ENCODE measurements around the gene B3GAT1. TPM values are rescaled to one million over a fixed set of nuclear protein-coding genes. Genes with fewer than 3 reads are reported as not detected.

Gene B3GAT1
- total RNA-seq, 1 experiment from 2014 or later, result 0.10 TPM

- in situ Hi-C loops (cut with HindIII; ENCODE audit: low pct_unique_long_range_greater_than_20kb, low sequenced_read_pairs) (no loop called here), intact Hi-C loops (cut with micrococcal nuclease; ENCODE audit: unreplicated experiment) (no loop called here)
- H3K4me3 ChIP-seq (ENCODE audit: low read depth in 2 of 2, low read length in 2 of 2), result no peak overlapping the region
- no peak overlapping the region for H3K27ac ChIP-seq (ENCODE audit: low read length)
- TF ChIP-seq SIN3A (IDR thresholded peaks at IDR 0.05; ENCODE audit: borderline replicate concordance, insufficient read depth, low read depth, low read length) (no peak), CTCF (IDR thresholded peaks at IDR 0.05) (no peak), POLR2AphosphoS5 (IDR thresholded peaks at IDR 0.05; ENCODE audit: low read depth, low read length) (no peak), TCF7L2 (IDR thresholded peaks at IDR 0.05; ENCODE audit: low read depth, low read length) (no peak), REST (IDR thresholded peaks at IDR 0.05; ENCODE audit: insufficient read depth in 1 of 2, low read depth in 2 of 2, low read length in 1 of 2) (no peak)
- CTCF ChIA-PET, result no interaction called here
- H3K9me3 ChIP-seq (ENCODE audit: control insufficient read depth, insufficient read depth, low read depth, low read length), result no peaks in the 10 kb centered on the region
- no peaks in the 10 kb centered on the region for H3K4me1 ChIP-seq (ENCODE audit: control insufficient read depth, insufficient read depth, low read length)
- ATAC-seq (no peak), DNase-seq (ENCODE audit: low read depth, low spot score) (no peak)
- H3K36me3 ChIP-seq (ENCODE audit: control insufficient read depth, insufficient read depth, low read length), result no peaks in the 10 kb centered on the region
- no peaks in the 10 kb centered on the region for H3K27me3 ChIP-seq (ENCODE audit: control insufficient read depth, insufficient read depth, low read length)
- BruUV-seq (replicated peaks), result no TSS peak
- POLR2A ChIA-PET, result no interaction called here
Observed at GRCh38 chr11:134338068-134338467, 74.0 kb downstream of the B3GAT1 start.

- CTCF ChIA-PET, result no interaction called here
- in situ Hi-C loops (cut with HindIII; ENCODE audit: low pct_unique_long_range_greater_than_20kb, low sequenced_read_pairs) (no loop called here), intact Hi-C loops (cut with micrococcal nuclease; ENCODE audit: unreplicated experiment) (no loop called here)
- H3K27me3 ChIP-seq (ENCODE audit: control insufficient read depth, insufficient read depth, low read length), result peaks cover 4% of the 10 kb centered on the region; the same call in 1 of the 2 replicates
- ATAC-seq (no peak), DNase-seq (ENCODE audit: low read depth, low spot score) (no peak)
- BruUV-seq (replicated peaks), result no TSS peak
- no peaks in the 10 kb centered on the region for H3K9me3 ChIP-seq (ENCODE audit: control insufficient read depth, insufficient read depth, low read depth, low read length)
- no peaks in the 10 kb centered on the region for H3K4me1 ChIP-seq (ENCODE audit: control insufficient read depth, insufficient read depth, low read length)
- POLR2A ChIA-PET, result no interaction called here
- no peak overlapping the region for H3K4me3 ChIP-seq (ENCODE audit: low read depth in 2 of 2, low read length in 2 of 2)
- TF ChIP-seq TCF7L2 (IDR thresholded peaks at IDR 0.05; ENCODE audit: low read depth, low read length) (no peak), POLR2AphosphoS5 (IDR thresholded peaks at IDR 0.05; ENCODE audit: low read depth, low read length) (no peak), CTCF (IDR thresholded peaks at IDR 0.05) (no peak), REST (IDR thresholded peaks at IDR 0.05; ENCODE audit: insufficient read depth in 1 of 2, low read depth in 2 of 2, low read length in 1 of 2) (no peak), SIN3A (IDR thresholded peaks at IDR 0.05; ENCODE audit: borderline replicate concordance, insufficient read depth, low read depth, low read length) (no peak)
- H3K36me3 ChIP-seq (ENCODE audit: control insufficient read depth, insufficient read depth, low read length), result no peaks in the 10 kb centered on the region
- no peak overlapping the region for H3K27ac ChIP-seq (ENCODE audit: low read length)
Observed at GRCh38 chr11:134337051-134337450, 75.0 kb downstream of the B3GAT1 start.
